Vagina (tissue), 2 donors: ENCODE results near the gene ETS1.

Experiments used
- POLR2A ChIP-seq, 2 donors: fragments of 450-650 bp; IDR thresholded peaks; one replicate each; pipeline ENCODE4 v1.6.1; 2017; ENCODE audit warnings: antibody characterized with exemption in 2 of 2, mild to moderate bottlenecking in 2 of 2, moderate library complexity in 2 of 2
- POLR2AphosphoS5 ChIP-seq, 2 donors: sonication (generic); formaldehyde crosslinking; IDR thresholded peaks; one replicate each; pipeline ENCODE4 v1.9.0; 2017; ENCODE audit warnings: antibody characterized with exemption in 2 of 2, mild to moderate bottlenecking in 2 of 2, low read depth in 1 of 2; ENCODE audit not compliant: insufficient read depth in 1 of 2
- TF ChIP-seq, protein P1 (sequence below), 3 experiments: fragments of 450-650 bp in 2 of 3; fragments of 200-600 bp in 1 of 3; sonication (generic) in 1 of 3; IDR thresholded peaks; one replicate each; pipeline ENCODE4 v1.5.1; 2017 to 2019; ENCODE audit warnings: antibody characterized with exemption in 3 of 3, mild to moderate bottlenecking in 2 of 3, moderate library complexity in 2 of 3

- TF ChIP-seq POLR2AphosphoS5 (IDR thresholded peaks at IDR 0.05; ENCODE audit: insufficient read depth in 1 of 2, low read depth in 1 of 2) = no peak
- TF ChIP-seq, protein P1, sequence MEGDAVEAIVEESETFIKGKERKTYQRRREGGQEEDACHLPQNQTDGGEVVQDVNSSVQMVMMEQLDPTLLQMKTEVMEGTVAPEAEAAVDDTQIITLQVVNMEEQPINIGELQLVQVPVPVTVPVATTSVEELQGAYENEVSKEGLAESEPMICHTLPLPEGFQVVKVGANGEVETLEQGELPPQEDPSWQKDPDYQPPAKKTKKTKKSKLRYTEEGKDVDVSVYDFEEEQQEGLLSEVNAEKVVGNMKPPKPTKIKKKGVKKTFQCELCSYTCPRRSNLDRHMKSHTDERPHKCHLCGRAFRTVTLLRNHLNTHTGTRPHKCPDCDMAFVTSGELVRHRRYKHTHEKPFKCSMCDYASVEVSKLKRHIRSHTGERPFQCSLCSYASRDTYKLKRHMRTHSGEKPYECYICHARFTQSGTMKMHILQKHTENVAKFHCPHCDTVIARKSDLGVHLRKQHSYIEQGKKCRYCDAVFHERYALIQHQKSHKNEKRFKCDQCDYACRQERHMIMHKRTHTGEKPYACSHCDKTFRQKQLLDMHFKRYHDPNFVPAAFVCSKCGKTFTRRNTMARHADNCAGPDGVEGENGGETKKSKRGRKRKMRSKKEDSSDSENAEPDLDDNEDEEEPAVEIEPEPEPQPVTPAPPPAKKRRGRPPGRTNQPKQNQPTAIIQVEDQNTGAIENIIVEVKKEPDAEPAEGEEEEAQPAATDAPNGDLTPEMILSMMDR (IDR thresholded peaks at IDR 0.05) = no peak
- TF ChIP-seq POLR2A (IDR thresholded peaks at IDR 0.05) = no peak
These were observed 168.2 kb downstream of the ETS1 start for GRCh38 chr11:128419012-128419767.
